GM21390 (cell line): ENCODE measurements around the gene TMEM190.
"Not testable (repeated sequence)": the region's sequence is repeated elsewhere in the genome, so short reads cannot be mapped to it uniquely, and the experiment has no call there.

Experiments
- ATAC-seq: cut with Tn5 transposase; IDR thresholded peaks from one replicate; pipeline ENCODE4 v1.9.1; 2021; ENCODE audit not compliant: unreplicated experiment

The TMEM190 gene

GRCh38 chr19:55418185-55418584, 41.6 kb downstream of the TMEM190 start:
- ATAC-seq: no peak

- no peak for ATAC-seq
Measured at GRCh38 chr19:55419103-55419502, 42.5 kb downstream of the TMEM190 start.

GRCh38 chr19:55419624-55420236, 43.1 kb downstream of the TMEM190 start:
- ATAC-seq: no peak

- not testable (repeated sequence) for ATAC-seq
Measured at GRCh38 chr19:55421281-55421680, 44.7 kb downstream of the TMEM190 start.

GRCh38 chr19:55423225-55424005, 46.8 kb downstream of the TMEM190 start:
- no peak for ATAC-seq

- no peak for ATAC-seq
Measured at GRCh38 chr19:55424518-55424917, 47.9 kb downstream of the TMEM190 start.

- ATAC-seq: no peak
Measured at GRCh38 chr19:55426042-55426441, 49.4 kb downstream of the TMEM190 start.
